HFF-Myc (cell line): ENCODE measurements around the gene HTRA1.

ENCODE experiments used
- DNase-seq: peaks from one replicate; pipeline ENCODE4 v3.0.0-alpha.2; 2011; ENCODE audit warnings: low read depth; ENCODE audit errors: extremely low read depth
- H3K4me3 ChIP-seq: replicated peaks from 2 replicates; pipeline ENCODE4 v1.5.1; 2011; ENCODE audit warnings: low read depth, mild to moderate bottlenecking, control low read depth, low read length
- TF ChIP-seq, protein P1 (sequence below): IDR thresholded peaks from 2 replicates; pipeline ENCODE4 v1.5.1; 2012; ENCODE audit warnings: mild to moderate bottlenecking, low read depth, low read length, control low read depth; ENCODE audit errors: missing control alignments

The HTRA1 gene

DNA sequence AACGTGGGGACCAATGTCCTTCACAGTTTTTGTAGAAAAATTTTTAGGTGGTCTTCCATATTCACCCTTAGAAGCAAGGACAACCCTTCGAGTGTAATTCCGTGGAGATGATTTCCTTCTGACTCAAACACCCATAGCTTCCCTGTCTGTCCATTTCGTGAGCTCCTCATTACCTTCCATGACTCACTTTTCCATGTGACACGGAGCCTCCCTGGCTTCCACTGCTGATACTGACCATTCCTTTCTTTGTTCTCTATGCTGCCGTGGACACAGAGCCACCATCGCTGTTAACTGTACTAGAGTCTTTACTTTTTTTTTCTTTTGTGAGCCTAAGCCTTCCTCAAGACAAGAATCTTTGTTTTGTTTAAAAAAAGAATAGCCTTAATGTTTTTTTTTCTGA, 19.4 kb upstream of the HTRA1 start:
- H3K4me3 ChIP-seq: no peak overlapping the region
- DNase-seq: no peak
- TF ChIP-seq, protein P1, sequence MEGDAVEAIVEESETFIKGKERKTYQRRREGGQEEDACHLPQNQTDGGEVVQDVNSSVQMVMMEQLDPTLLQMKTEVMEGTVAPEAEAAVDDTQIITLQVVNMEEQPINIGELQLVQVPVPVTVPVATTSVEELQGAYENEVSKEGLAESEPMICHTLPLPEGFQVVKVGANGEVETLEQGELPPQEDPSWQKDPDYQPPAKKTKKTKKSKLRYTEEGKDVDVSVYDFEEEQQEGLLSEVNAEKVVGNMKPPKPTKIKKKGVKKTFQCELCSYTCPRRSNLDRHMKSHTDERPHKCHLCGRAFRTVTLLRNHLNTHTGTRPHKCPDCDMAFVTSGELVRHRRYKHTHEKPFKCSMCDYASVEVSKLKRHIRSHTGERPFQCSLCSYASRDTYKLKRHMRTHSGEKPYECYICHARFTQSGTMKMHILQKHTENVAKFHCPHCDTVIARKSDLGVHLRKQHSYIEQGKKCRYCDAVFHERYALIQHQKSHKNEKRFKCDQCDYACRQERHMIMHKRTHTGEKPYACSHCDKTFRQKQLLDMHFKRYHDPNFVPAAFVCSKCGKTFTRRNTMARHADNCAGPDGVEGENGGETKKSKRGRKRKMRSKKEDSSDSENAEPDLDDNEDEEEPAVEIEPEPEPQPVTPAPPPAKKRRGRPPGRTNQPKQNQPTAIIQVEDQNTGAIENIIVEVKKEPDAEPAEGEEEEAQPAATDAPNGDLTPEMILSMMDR: no peak

DNA sequence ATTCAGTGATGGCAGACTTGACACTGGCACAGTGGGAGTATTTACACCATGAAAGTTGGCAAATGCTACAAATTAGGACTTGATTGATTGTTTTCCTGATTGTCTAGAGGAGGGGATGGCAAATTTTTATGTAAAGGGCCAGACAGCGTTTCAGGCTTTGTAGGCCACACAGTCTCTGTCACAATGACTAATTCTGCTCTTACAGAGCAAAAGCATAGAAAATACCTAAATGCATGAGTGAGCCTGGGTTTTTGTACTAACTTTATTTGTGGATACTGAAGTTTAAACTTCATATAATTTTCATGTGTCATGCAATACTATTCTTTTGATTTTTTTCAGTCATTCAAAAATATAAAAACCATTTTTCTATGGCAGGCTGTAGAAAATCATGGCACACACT, 15.9 kb upstream of the HTRA1 start:
- TF ChIP-seq, protein P1: no peak
- no peak overlapping the region for H3K4me3 ChIP-seq
- no peak for DNase-seq

DNA sequence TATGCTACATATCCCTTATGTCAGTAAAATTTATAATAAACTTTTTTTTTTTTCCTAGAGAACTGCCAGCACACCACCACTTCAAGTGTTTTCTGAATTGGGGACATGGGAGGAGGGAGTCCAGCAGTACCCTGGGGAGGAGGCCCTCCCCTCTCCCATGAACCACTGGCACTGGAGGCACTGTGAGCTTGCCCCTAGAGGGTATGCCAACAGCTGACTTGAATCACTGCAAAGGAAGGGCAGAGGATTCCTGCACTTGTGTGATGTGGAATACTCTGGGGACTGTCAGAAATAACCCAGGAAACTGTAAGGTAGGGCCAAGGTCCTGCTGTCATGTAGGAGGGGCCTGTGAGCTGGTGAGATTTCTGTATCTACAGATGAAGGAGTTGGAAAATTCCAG, 15.4 kb upstream of the HTRA1 start:
- TF ChIP-seq, protein P1: no peak
- no peak for DNase-seq
- H3K4me3 ChIP-seq: no peak overlapping the region

DNA sequence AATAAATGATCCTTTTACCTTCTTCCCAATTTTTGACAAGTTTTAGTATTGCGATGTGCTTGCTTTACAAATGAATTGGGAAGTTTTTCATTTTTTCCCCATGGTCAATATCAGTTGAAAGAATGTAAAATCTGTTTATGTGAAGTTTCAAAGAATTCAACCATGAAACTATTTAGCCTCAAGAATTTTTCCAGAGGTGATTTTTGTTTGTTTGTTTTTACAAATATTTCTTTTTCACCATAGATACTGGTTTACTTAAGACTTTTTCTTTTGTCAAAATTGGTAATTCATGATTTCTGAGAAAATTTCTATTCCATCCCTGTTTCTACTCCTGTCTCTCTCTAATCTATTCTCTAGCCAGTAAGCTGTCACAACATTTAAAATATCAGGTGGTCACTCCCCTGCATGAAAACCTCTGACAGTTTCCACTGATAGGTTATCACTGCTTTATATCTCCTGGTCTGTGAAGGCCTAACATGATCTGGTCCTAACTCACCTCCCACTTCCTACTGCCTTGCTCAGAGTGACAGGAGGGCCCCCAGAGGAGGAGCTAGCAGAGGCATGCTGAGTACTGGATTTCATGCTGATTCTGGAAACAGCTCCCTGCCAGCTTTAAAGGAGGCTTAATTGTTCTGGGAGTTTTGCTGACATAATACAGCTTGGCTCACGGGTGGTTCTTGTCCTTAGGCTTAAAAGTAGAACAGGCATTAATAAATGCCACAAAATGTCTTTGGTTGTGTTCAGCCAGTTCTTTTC, 14.5 kb upstream of the HTRA1 start:
- no peak for DNase-seq
- no peak overlapping the region for H3K4me3 ChIP-seq
- TF ChIP-seq, protein P1: no peak

DNA sequence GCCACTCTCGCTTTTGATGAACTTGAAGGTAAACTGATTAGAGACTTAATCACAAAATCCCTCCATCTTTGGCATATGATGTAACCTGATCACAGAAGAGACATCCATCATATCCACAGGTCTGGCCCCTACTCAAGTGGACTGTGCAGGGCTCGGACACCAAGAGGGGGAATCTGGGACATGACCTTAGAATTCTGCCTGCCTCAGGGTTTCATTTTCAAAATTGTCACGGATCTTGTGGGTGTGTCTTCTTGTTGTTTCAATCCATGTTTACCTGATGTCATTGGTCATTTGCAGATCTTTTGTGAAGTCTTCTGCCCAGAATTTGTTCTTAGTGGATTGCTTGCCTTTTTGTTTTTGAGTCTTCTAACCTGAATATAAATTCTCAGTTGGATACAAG, 12.8 kb upstream of the HTRA1 start:
- no peak overlapping the region for H3K4me3 ChIP-seq
- TF ChIP-seq, protein P1: no peak
- DNase-seq: no peak

DNA sequence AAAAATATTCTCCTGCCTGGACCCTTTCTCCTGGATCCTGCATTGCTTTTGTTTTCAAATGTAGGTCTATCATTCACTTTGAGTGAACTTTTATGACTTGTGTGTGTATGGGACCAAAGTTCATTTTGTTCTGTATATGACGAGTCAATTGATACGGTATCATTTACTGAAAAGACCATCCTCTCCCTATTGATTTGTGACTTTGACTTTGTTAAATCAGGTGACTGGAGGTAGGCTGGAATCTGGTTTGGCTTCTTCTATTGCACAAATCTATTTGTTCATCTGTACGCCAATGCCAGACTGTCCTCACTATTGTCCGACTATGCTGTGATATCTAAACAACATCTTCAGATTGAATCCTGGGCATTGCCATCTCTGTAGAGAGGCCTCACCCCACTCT, 12.2 kb upstream of the HTRA1 start:
- H3K4me3 ChIP-seq: no peak overlapping the region
- TF ChIP-seq, protein P1: no peak
- no peak for DNase-seq
